Measurements from ENCODE around the gene WDR27.

DNA sequence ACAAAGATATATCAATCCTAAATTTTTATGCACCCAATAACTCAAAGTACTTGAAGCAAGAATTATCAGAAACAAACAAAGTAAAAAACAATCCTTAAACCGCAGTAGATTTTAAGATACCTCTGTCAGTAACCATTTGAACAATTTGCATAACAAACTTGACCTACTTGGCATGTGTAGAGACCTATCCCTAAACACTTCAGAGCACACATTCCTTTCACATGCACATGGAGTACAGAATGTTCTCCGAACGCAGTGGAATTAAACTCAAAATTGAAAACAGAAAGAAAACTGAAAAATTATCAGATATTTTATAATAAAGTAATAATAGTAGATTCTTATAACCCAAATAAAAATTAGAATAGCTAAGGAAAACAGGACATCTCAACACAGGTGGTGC, 285.6 kb downstream of the WDR27 start:
- TF ChIP-seq, protein P1, sequence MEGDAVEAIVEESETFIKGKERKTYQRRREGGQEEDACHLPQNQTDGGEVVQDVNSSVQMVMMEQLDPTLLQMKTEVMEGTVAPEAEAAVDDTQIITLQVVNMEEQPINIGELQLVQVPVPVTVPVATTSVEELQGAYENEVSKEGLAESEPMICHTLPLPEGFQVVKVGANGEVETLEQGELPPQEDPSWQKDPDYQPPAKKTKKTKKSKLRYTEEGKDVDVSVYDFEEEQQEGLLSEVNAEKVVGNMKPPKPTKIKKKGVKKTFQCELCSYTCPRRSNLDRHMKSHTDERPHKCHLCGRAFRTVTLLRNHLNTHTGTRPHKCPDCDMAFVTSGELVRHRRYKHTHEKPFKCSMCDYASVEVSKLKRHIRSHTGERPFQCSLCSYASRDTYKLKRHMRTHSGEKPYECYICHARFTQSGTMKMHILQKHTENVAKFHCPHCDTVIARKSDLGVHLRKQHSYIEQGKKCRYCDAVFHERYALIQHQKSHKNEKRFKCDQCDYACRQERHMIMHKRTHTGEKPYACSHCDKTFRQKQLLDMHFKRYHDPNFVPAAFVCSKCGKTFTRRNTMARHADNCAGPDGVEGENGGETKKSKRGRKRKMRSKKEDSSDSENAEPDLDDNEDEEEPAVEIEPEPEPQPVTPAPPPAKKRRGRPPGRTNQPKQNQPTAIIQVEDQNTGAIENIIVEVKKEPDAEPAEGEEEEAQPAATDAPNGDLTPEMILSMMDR (conservative IDR thresholded peaks at IDR 0.05; ENCODE audit: low read length): no peak
- TF ChIP-seq EZH2phosphoT487 (IDR thresholded peaks at IDR 0.05; ENCODE audit: borderline replicate concordance, low read depth, low read length): no peak
